Psoas muscle (tissue), 8 donors: ENCODE measurements around the gene ADCY4. TPM values are rescaled to one million over a fixed set of nuclear protein-coding genes. Genes with fewer than 3 reads are reported as not detected.

Source experiments
- ATAC-seq, 4 donors: fragments of 200-7000 bp; cut with Tn5 transposase; one replicate each; pipeline ENCODE4 v1.9.1; 2020; ENCODE audit warnings: moderate library complexity in 3 of 4, mild to moderate bottlenecking in 2 of 4
- DNase-seq, 2 donors: peaks; one replicate each; pipeline ENCODE4 v3.0.0-alpha.2; 2020
- H3K27ac ChIP-seq: fragments of 200-600 bp; one replicate; pipeline ENCODE4 v1.8.0; 2022
- H3K27me3 ChIP-seq, 3 donors: fragments of 200-600 bp in 1 of 3; one replicate each; pipeline versions ENCODE4 v1.6.1 to v1.8.0; 2013 to 2022; ENCODE audit warnings: low read length in 2 of 3, mild to moderate bottlenecking in 2 of 3, moderate library complexity in 1 of 3; ENCODE audit not compliant: insufficient read depth in 3 of 3
- H3K36me3 ChIP-seq, 2 donors: fragments of 200-600 bp in 1 of 2; one replicate each; pipeline versions ENCODE4 v1.6.1 to v1.8.0; 2013 to 2022; ENCODE audit warnings: low read depth in 1 of 2, mild to moderate bottlenecking in 1 of 2, moderate library complexity in 1 of 2; ENCODE audit not compliant: insufficient read depth in 1 of 2
- H3K4me1 ChIP-seq: fragments of 200-600 bp; one replicate; pipeline ENCODE4 v1.8.0; 2022
- H3K4me3 ChIP-seq: fragments of 200-600 bp; one replicate; pipeline ENCODE4 v1.8.0; 2022; ENCODE audit warnings: mild to moderate bottlenecking
- H3K9me3 ChIP-seq: fragments of 200-600 bp; one replicate; pipeline ENCODE4 v1.8.0; 2022
- CTCF ChIP-seq: fragments of 200-600 bp; IDR thresholded peaks from one replicate; pipeline ENCODE4 v1.8.0; 2022; ENCODE audit warnings: antibody characterized with exemption
- WGBS, 3 donors: extraction: QIAGEN DNeasy Blood & Tissue Kit; methylation state at CpG; one replicate each; pipeline versions ENCODE4 v1.1.6 to v1.1.7; 2013; 5-methylcytosine and 5-hydroxymethylcytosine counted together
- intact Hi-C, 2 donors: fragments of 100-400 bp; cut with DNase I; formaldehyde crosslinking; loops; one replicate each; pipeline versions ENCODE4 v1.11.0 to v1.14.2; 2022
- polyA plus RNA-seq, 3 donors: library from polyadenylated mRNA; stranded (reverse); fragments of 200-250 nt; gene quantifications; one replicate each; pipeline ENCODE4 v1.2.3, GENCODE V29; 2013
- total RNA-seq, 4 donors: library from RNA; stranded (reverse); fragmentation: NEBNext Ultra II Directional in 2 of 4; extraction: Animal tissue kit (Norgen Biotek cat#: 25700) in 2 of 4; gene quantifications; one replicate each; pipeline versions ENCODE4 v1.2.1 to v1.2.4, GENCODE V29; 2021 to 2023
- donor health status: healthy with polysubstance abuse.
- donor health status: DM: no; HTN: no; CAD: no; lungs with moderate emphysema.
- donor health status: Bipolar disorder and iron deficiency.
- donor health status: healthy.
- donor health status: DM: yes; HTN: yes; CAD: no.
- donor health status: DM: no; HTN: no; CAD: no.
- donor health status: DM: no; HTN: no; CAD: no.
- donor health status: DM: yes; HTN: yes; CAD: no.

ADCY4 gene
- total and polyA plus RNA-seq, 7 donors: 7.0 to 13.9 (median 10.4) TPM

- no peak for ATAC-seq
- Histone ChIP-seq H3K9me3 (no peaks in the 10 kb centered on the region), H3K36me3 (no peaks in the 10 kb centered on the region), H3K4me1 (peaks cover 11% of the 10 kb centered on the region), H3K27ac (no peak overlapping the region), H3K27me3 (peaks cover 0 to 39% (median 12%) of the 10 kb centered on the region in 3 donors), H3K4me3 (no peak overlapping the region)
- TF ChIP-seq CTCF: no peak
- 70 to 74% (median 72%) methylated on average over 27 to 32 of the region's 32 CpGs for WGBS, 3 donors
- no peak for DNase-seq
- intact Hi-C loops: no loop called here
Observed at GRCh38 chr14:24369907-24370687, 35.2 kb upstream of the ADCY4 start.

GRCh38 chr14:24369463-24369862, 34.6 kb upstream of the ADCY4 start:
- DNase-seq (no peak), ATAC-seq (no peak)
- intact Hi-C loops: no loop called here
- Histone ChIP-seq H3K27ac (no peak overlapping the region), H3K9me3 (no peaks in the 10 kb centered on the region), H3K27me3 (peaks cover 0 to 44% (median 12%) of the 10 kb centered on the region in 3 donors), H3K4me1 (peaks cover 12% of the 10 kb centered on the region), H3K36me3 (no peaks in the 10 kb centered on the region), H3K4me3 (peak overlapping the region; percentile 64)
- no peak for TF ChIP-seq CTCF
- 76 to 80% (median 80%) methylated on average over 20 of the region's 20 CpGs for WGBS, 3 donors

- no peak for TF ChIP-seq CTCF
- no peaks in the 10 kb centered on the region for H3K36me3 ChIP-seq
- H3K27me3 ChIP-seq: peaks cover 0 to 45% (median 12%) of the 10 kb centered on the region in 3 donors
- H3K4me3 ChIP-seq: peak overlapping the region; percentile 64
- peak; percentile 65 to 70 for DNase-seq
- WGBS, 3 donors: 5 to 8% (median 5%) methylated on average over 18 to 52 of the region's 52 CpGs
- peaks cover 12% of the 10 kb centered on the region for H3K4me1 ChIP-seq
- intact Hi-C loops: no loop called here
- H3K27ac ChIP-seq: peak overlapping the region; percentile 55
- H3K9me3 ChIP-seq: no peaks in the 10 kb centered on the region
- no peak for ATAC-seq
Observed at GRCh38 chr14:24368562-24369252, 33.8 kb upstream of the ADCY4 start.

GRCh38 chr14:24368212-24368561, 33.3 kb upstream of the ADCY4 start:
- Histone ChIP-seq H3K4me1 (peaks cover 12% of the 10 kb centered on the region), H3K4me3 (peak overlapping the region; percentile 64), H3K27me3 (peaks cover 0 to 47% (median 12%) of the 10 kb centered on the region in 3 donors), H3K9me3 (no peaks in the 10 kb centered on the region), H3K36me3 (no peaks in the 10 kb centered on the region), H3K27ac (peak overlapping the region; percentile 55)
- ATAC-seq (no peak), DNase-seq (peak in 1 of 2 donors; percentile 57)
- no peak for TF ChIP-seq CTCF
- WGBS, 3 donors: 1% methylated on average over 14 to 15 of the region's 15 CpGs
- intact Hi-C loops: no loop called here
